Fibroblast of villous mesenchyme (primary cell): ENCODE data around the gene MESP2. TPM values are rescaled to one million over a fixed set of nuclear protein-coding genes. Genes with fewer than 3 reads are reported as not detected.

Source experiments
- DNase-seq: peaks from one replicate; pipeline ENCODE4 v3.0.0-alpha.2; 2010; ENCODE audit warnings: low read depth
- H3K4me3 ChIP-seq: 2 replicates; pipeline ENCODE4 v1.5.1; 2011; ENCODE audit warnings: low read depth, mild to moderate bottlenecking, low read length
- CTCF ChIP-seq: IDR thresholded peaks from 2 replicates; pipeline ENCODE4 v1.5.1; 2012; ENCODE audit warnings: low read depth, mild to moderate bottlenecking, low read length; ENCODE audit not compliant: insufficient read depth
- total RNA-seq: library from RNA; depleted of rRNA; stranded (reverse); fragments of >200 nt; gene quantifications from 2 replicates; pipeline ENCODE4 v1.2.3, GENCODE V29; 2012

MESP2 gene
- total RNA-seq, 1 donor, result 0.43 TPM

- DNase-seq, result no peak
- peak overlapping the region; percentile 86 for H3K4me3 ChIP-seq
- TF ChIP-seq CTCF, result no peak
Measured at GRCh38 chr15:89814112-89814742, 38.1 kb downstream of the MESP2 start.

- TF ChIP-seq CTCF, result no peak
- H3K4me3 ChIP-seq, result no peak overlapping the region
- DNase-seq, result no peak
Measured at GRCh38 chr15:89815769-89816168, 39.6 kb downstream of the MESP2 start.

- no peak overlapping the region for H3K4me3 ChIP-seq
- TF ChIP-seq CTCF, result no peak
- DNase-seq, result peak; percentile 56
Measured at GRCh38 chr15:89817701-89818280, 41.7 kb downstream of the MESP2 start.

GRCh38 chr15:89818287-89818686, 42.2 kb downstream of the MESP2 start:
- DNase-seq, result peak; percentile 70
- TF ChIP-seq CTCF, result no peak
- H3K4me3 ChIP-seq, result no peak overlapping the region

- no peak for TF ChIP-seq CTCF
- H3K4me3 ChIP-seq, result no peak overlapping the region
- DNase-seq, result peak; percentile 79
Measured at GRCh38 chr15:89820666-89821611, 44.8 kb downstream of the MESP2 start.

GRCh38 chr15:89822026-89822425, 45.9 kb downstream of the MESP2 start:
- no peak for DNase-seq
- no peak for TF ChIP-seq CTCF
- no peak overlapping the region for H3K4me3 ChIP-seq
